GM18507 (cell line): ENCODE data around the gene TYR.
A peak's percentile ranks its signal among the peaks of the same experiment; 100 is the strongest.
"Not testable (repeated sequence)": the region's sequence is repeated elsewhere in the genome, so short reads cannot be mapped to it uniquely, and the experiment has no call there.

Experiments
- DNase-seq: peaks from one replicate; pipeline ENCODE4 v3.0.0; 2011; ENCODE audit warnings: low read depth; ENCODE audit not compliant: insufficient read length; ENCODE audit errors: extremely low spot score
- FAIRE-seq: peaks from 2 replicates; lab custom pipeline; 2011; peaks lifted over from hg19 to GRCh38; lab: Jason Lieb, UNC

Gene TYR

GRCh38 chr11:89261483-89261882 lies 83.8 kb downstream of the TYR start:
- FAIRE-seq, DNase-seq: not testable (repeated sequence)

- FAIRE-seq (no peak), DNase-seq (no peak)
These were observed 90.1 kb downstream of the TYR start for GRCh38 chr11:89267660-89268302.

- not testable (repeated sequence) for FAIRE-seq
These were observed 94.9 kb downstream of the TYR start for GRCh38 chr11:89272540-89273088.

GRCh38 chr11:89273220-89273619 lies 95.5 kb downstream of the TYR start:
- FAIRE-seq, DNase-seq: not testable (repeated sequence)

More at GRCh38 chr11:89272540-89273088, 94.9 kb downstream of the TYR start:
- DNase-seq = not testable (repeated sequence)

GRCh38 chr11:89275966-89276365 lies 98.3 kb downstream of the TYR start:
- no peak for FAIRE-seq

GRCh38 chr11:89279176-89279575 lies 101.5 kb downstream of the TYR start:
- DNase-seq (no peak), FAIRE-seq (no peak)

More at GRCh38 chr11:89275966-89276365, 98.3 kb downstream of the TYR start:
- no peak for DNase-seq

- FAIRE-seq, DNase-seq: not testable (repeated sequence)
These were observed 103.5 kb downstream of the TYR start for GRCh38 chr11:89281032-89281677.

GRCh38 chr11:89286601-89287000 lies 108.9 kb downstream of the TYR start:
- not testable (repeated sequence) for FAIRE-seq, DNase-seq

GRCh38 chr11:89288004-89288403 lies 110.3 kb downstream of the TYR start:
- not testable (repeated sequence) for FAIRE-seq, DNase-seq

- DNase-seq (no peak), FAIRE-seq (no peak)
These were observed 116.4 kb downstream of the TYR start for GRCh38 chr11:89293965-89294679.

- FAIRE-seq, DNase-seq: not testable (repeated sequence)
These were observed 117.3 kb downstream of the TYR start for GRCh38 chr11:89295023-89295422.

- FAIRE-seq, DNase-seq: not testable (repeated sequence)
These were observed 125.4 kb downstream of the TYR start for GRCh38 chr11:89303029-89303428.

- not testable (repeated sequence) for FAIRE-seq, DNase-seq
These were observed 130.6 kb downstream of the TYR start for GRCh38 chr11:89308272-89308671.

- not testable (repeated sequence) for DNase-seq, FAIRE-seq
These were observed 131.8 kb downstream of the TYR start for GRCh38 chr11:89309321-89309985.

- not testable (repeated sequence) for DNase-seq
These were observed 132.9 kb downstream of the TYR start for GRCh38 chr11:89310607-89311006.

GRCh38 chr11:89321401-89321800 lies 143.7 kb downstream of the TYR start:
- DNase-seq = no peak
- FAIRE-seq = no peak

More at GRCh38 chr11:89310607-89311006, 132.9 kb downstream of the TYR start:
- not testable (repeated sequence) for FAIRE-seq

GRCh38 chr11:89327885-89328284 lies 150.2 kb downstream of the TYR start:
- DNase-seq (no peak), FAIRE-seq (no peak)

- DNase-seq, FAIRE-seq: not testable (repeated sequence)
These were observed 154.3 kb downstream of the TYR start for GRCh38 chr11:89331940-89332339.

GRCh38 chr11:89333704-89334103 lies 156.0 kb downstream of the TYR start:
- FAIRE-seq = peak; percentile 62
- DNase-seq = not testable (repeated sequence)
